Central memory CD8-positive, alpha-beta T cell (primary cell): ENCODE results near the gene CELA2A.
"Not testable (repeated sequence)": the region's sequence is repeated elsewhere in the genome, so short reads cannot be mapped to it uniquely, and the experiment has no call there.

Experiments
- ATAC-seq: fragments of 150-1000 bp; cut with Tn5 transposase; replicated peaks from 2 replicates; pipeline ENCODE4 v1.10.0; 2022; ENCODE audit warnings: mild to moderate bottlenecking, moderate FRiP score, moderate number of reproducible peaks; ENCODE audit not compliant: poor library complexity, severe bottlenecking; ENCODE audit errors: extremely low read depth
- DNase-seq, 2 donors: peaks; one replicate each; pipeline ENCODE4 v3.0.0; 2021; ENCODE audit warnings: low spot score in 2 of 2
- H3K27ac Mint-ChIP-seq: one replicate; pipeline ENCODE4 v1.8.0; 2022; ENCODE audit warnings: low read depth, mild to moderate bottlenecking, moderate library complexity, mixed read lengths
- H3K27me3 Mint-ChIP-seq: one replicate; pipeline ENCODE4 v1.8.0; 2022; ENCODE audit warnings: mixed read lengths
- H3K36me3 Mint-ChIP-seq: one replicate; pipeline ENCODE4 v1.8.0; 2022; ENCODE audit warnings: mild to moderate bottlenecking, moderate library complexity, mixed read lengths; ENCODE audit not compliant: insufficient read depth
- H3K4me1 Mint-ChIP-seq: one replicate; pipeline ENCODE4 v1.8.0; 2022; ENCODE audit warnings: mixed read lengths
- H3K4me3 Mint-ChIP-seq: one replicate; pipeline ENCODE4 v1.8.0; 2022; ENCODE audit warnings: mild to moderate bottlenecking, moderate library complexity, mixed read lengths
- H3K9me3 Mint-ChIP-seq: one replicate; pipeline ENCODE4 v1.8.0; 2022; ENCODE audit warnings: mixed read lengths

Gene CELA2A

GRCh38 chr1:15506831-15507230 lies 50.3 kb downstream of the CELA2A start:
- Mint-ChIP-seq H3K36me3 (peaks cover 5% of the 10 kb centered on the region), H3K4me3 (no peak overlapping the region), H3K9me3 (no peaks in the 10 kb centered on the region), H3K27ac (no peak overlapping the region), H3K4me1 (no peaks in the 10 kb centered on the region), H3K27me3 (no peaks in the 10 kb centered on the region)
- DNase-seq = no peak
- ATAC-seq = no peak

- H3K27me3 Mint-ChIP-seq = no peaks in the 10 kb centered on the region
- no peak overlapping the region for H3K27ac Mint-ChIP-seq
- no peaks in the 10 kb centered on the region for H3K9me3 Mint-ChIP-seq
- ATAC-seq = no peak
- H3K4me1 Mint-ChIP-seq = no peaks in the 10 kb centered on the region
- no peak for DNase-seq
- no peak overlapping the region for H3K4me3 Mint-ChIP-seq
- peaks cover 5% of the 10 kb centered on the region for H3K36me3 Mint-ChIP-seq
These were observed 50.7 kb downstream of the CELA2A start for GRCh38 chr1:15507278-15507677.

GRCh38 chr1:15508700-15509487 lies 52.4 kb downstream of the CELA2A start:
- no peak overlapping the region for H3K4me3 Mint-ChIP-seq
- H3K9me3 Mint-ChIP-seq = no peaks in the 10 kb centered on the region
- H3K4me1 Mint-ChIP-seq = peaks cover 4% of the 10 kb centered on the region
- H3K27me3 Mint-ChIP-seq = no peaks in the 10 kb centered on the region
- peaks cover 4% of the 10 kb centered on the region for H3K36me3 Mint-ChIP-seq
- DNase-seq (no peak), ATAC-seq (no peak)
- H3K27ac Mint-ChIP-seq = no peak overlapping the region

GRCh38 chr1:15509586-15509985 lies 53.1 kb downstream of the CELA2A start:
- Mint-ChIP-seq H3K4me3 (no peak overlapping the region), H3K9me3 (no peaks in the 10 kb centered on the region), H3K27me3 (no peaks in the 10 kb centered on the region), H3K4me1 (peaks cover 10% of the 10 kb centered on the region), H3K36me3 (peaks cover 2% of the 10 kb centered on the region), H3K27ac (no peak overlapping the region)
- ATAC-seq (no peak), DNase-seq (no peak)

- Mint-ChIP-seq H3K4me3 (no peak overlapping the region), H3K4me1 (peaks cover 17% of the 10 kb centered on the region), H3K9me3 (no peaks in the 10 kb centered on the region), H3K27ac (no peak overlapping the region), H3K27me3 (no peaks in the 10 kb centered on the region), H3K36me3 (peaks cover 2% of the 10 kb centered on the region)
- ATAC-seq (no peak), DNase-seq (no peak)
These were observed 54.3 kb downstream of the CELA2A start for GRCh38 chr1:15510611-15511405.

GRCh38 chr1:15513192-15513591 lies 56.7 kb downstream of the CELA2A start:
- ATAC-seq (no peak), DNase-seq (no peak)
- H3K27ac Mint-ChIP-seq = no peak overlapping the region
- H3K9me3 Mint-ChIP-seq = no peaks in the 10 kb centered on the region
- H3K4me1 Mint-ChIP-seq = peaks cover 17% of the 10 kb centered on the region
- H3K36me3 Mint-ChIP-seq = peaks cover 9% of the 10 kb centered on the region
- H3K27me3 Mint-ChIP-seq = no peaks in the 10 kb centered on the region
- H3K4me3 Mint-ChIP-seq = no peak overlapping the region

- ATAC-seq (no peak), DNase-seq (no peak)
- H3K4me3 Mint-ChIP-seq = no peak overlapping the region
- no peak overlapping the region for H3K27ac Mint-ChIP-seq
- peaks cover 13% of the 10 kb centered on the region for H3K36me3 Mint-ChIP-seq
- H3K9me3 Mint-ChIP-seq = no peaks in the 10 kb centered on the region
- no peaks in the 10 kb centered on the region for H3K27me3 Mint-ChIP-seq
- H3K4me1 Mint-ChIP-seq = peaks cover 17% of the 10 kb centered on the region
These were observed 57.4 kb downstream of the CELA2A start for GRCh38 chr1:15513919-15514318.

- not testable (repeated sequence) for ATAC-seq, H3K4me3 Mint-ChIP-seq
These were observed 58.0 kb downstream of the CELA2A start for GRCh38 chr1:15514557-15514956.

GRCh38 chr1:15515022-15515663 lies 58.6 kb downstream of the CELA2A start:
- Mint-ChIP-seq H3K9me3 (no peaks in the 10 kb centered on the region), H3K27ac (no peak overlapping the region), H3K4me3 (no peak overlapping the region), H3K36me3 (peaks cover 13% of the 10 kb centered on the region), H3K27me3 (no peaks in the 10 kb centered on the region), H3K4me1 (peaks cover 17% of the 10 kb centered on the region)
- DNase-seq = no peak
- no peak for ATAC-seq

More at GRCh38 chr1:15514557-15514956, 58.0 kb downstream of the CELA2A start:
- Mint-ChIP-seq H3K36me3 (peaks cover 13% of the 10 kb centered on the region), H3K4me1 (peaks cover 17% of the 10 kb centered on the region)
- H3K27me3 Mint-ChIP-seq, DNase-seq, H3K9me3 Mint-ChIP-seq, H3K27ac Mint-ChIP-seq: not testable (repeated sequence)

GRCh38 chr1:15519625-15520024 lies 63.1 kb downstream of the CELA2A start:
- no peak for ATAC-seq
- no peaks in the 10 kb centered on the region for H3K27me3 Mint-ChIP-seq
- no peaks in the 10 kb centered on the region for H3K9me3 Mint-ChIP-seq
- H3K36me3 Mint-ChIP-seq = peaks cover 16% of the 10 kb centered on the region
- H3K4me3 Mint-ChIP-seq = no peak overlapping the region
- no peak overlapping the region for H3K27ac Mint-ChIP-seq
- no peak for DNase-seq
- peaks cover 18% of the 10 kb centered on the region for H3K4me1 Mint-ChIP-seq

GRCh38 chr1:15521206-15521906 lies 64.8 kb downstream of the CELA2A start:
- H3K4me1 Mint-ChIP-seq = peaks cover 26% of the 10 kb centered on the region
- H3K27ac Mint-ChIP-seq, H3K27me3 Mint-ChIP-seq, H3K4me3 Mint-ChIP-seq, DNase-seq, ATAC-seq, H3K9me3 Mint-ChIP-seq: not testable (repeated sequence)
- H3K36me3 Mint-ChIP-seq = peaks cover 21% of the 10 kb centered on the region
